Neural cell (in vitro differentiated cells): ENCODE results near the gene KERA. TPM values are rescaled to one million over a fixed set of nuclear protein-coding genes. Genes with fewer than 3 reads are reported as not detected.

Experiments
- H2AFZ ChIP-seq: fragments of 200-600, 300-800 bp; sonication (generic), shearing (Covaris generic); 2 replicates; pipeline ENCODE4 v1.6.0; 2014; ENCODE audit warnings: low read depth, mild to moderate bottlenecking, antibody characterized with exemption, low read length, moderate library complexity
- H3F3A ChIP-seq: fragments of 200-600 bp; shearing (Covaris generic); 2 replicates; pipeline ENCODE4 v1.6.1; 2016; ENCODE audit warnings: mild to moderate bottlenecking, moderate library complexity, mixed read lengths, antibody characterized with exemption, low read length; ENCODE audit not compliant: insufficient read depth, poor library complexity, severe bottlenecking
- H3K27ac ChIP-seq: fragments of 200-600, 300-800 bp; sonication (generic), shearing (Covaris generic); 2 replicates; pipeline ENCODE4 v1.5.1; 2014; ENCODE audit warnings: mild to moderate bottlenecking, low read length, moderate library complexity
- H3K27me3 ChIP-seq: fragments of 300-800, 200-600 bp; sonication (generic), shearing (Covaris generic); 2 replicates; pipeline ENCODE4 v1.6.0; 2014; ENCODE audit warnings: mild to moderate bottlenecking, low read depth, low read length, moderate library complexity; ENCODE audit not compliant: insufficient read depth
- H3K36me3 ChIP-seq: fragments of 300-800, 200-600 bp; sonication (generic), shearing (Covaris generic); 2 replicates; pipeline ENCODE4 v1.5.1; 2014; ENCODE audit warnings: mild to moderate bottlenecking, antibody characterized with exemption, low read length, moderate library complexity; ENCODE audit not compliant: insufficient read depth
- H3K4me2 ChIP-seq: fragments of 300-800, 200-600 bp; sonication (generic), shearing (Covaris generic); 2 replicates; pipeline ENCODE4 v1.6.0; 2014; ENCODE audit warnings: mild to moderate bottlenecking, low read length
- H3K4me3 ChIP-seq: fragments of 300-800, 200-600 bp; sonication (generic), shearing (Covaris generic); 2 replicates; pipeline ENCODE4 v1.5.1; 2014; ENCODE audit warnings: mild to moderate bottlenecking, low read length, moderate library complexity
- H3K79me2 ChIP-seq: fragments of 200-600 bp; shearing (Covaris generic); replicated peaks from 2 replicates; pipeline ENCODE4 v1.6.0; 2014; ENCODE audit warnings: mild to moderate bottlenecking, low read length, moderate library complexity; ENCODE audit not compliant: insufficient read depth
- H3K9ac ChIP-seq: fragments of 300-800, 200-600 bp; sonication (generic), shearing (Covaris generic); 2 replicates; pipeline ENCODE4 v1.6.1; 2016; ENCODE audit warnings: mild to moderate bottlenecking, low read length, mixed read lengths
- H3K9me2 ChIP-seq: fragments of 200-600 bp; shearing (Covaris generic); 2 replicates; pipeline ENCODE4 v1.6.1; 2016; ENCODE audit warnings: mild to moderate bottlenecking, low read length, mixed read lengths; ENCODE audit not compliant: insufficient read depth
- H3K9me3 ChIP-seq: fragments of 200-600, 300-800 bp; sonication (generic), shearing (Covaris generic); 2 replicates; pipeline ENCODE4 v1.6.1; 2016; ENCODE audit warnings: mild to moderate bottlenecking, mixed run types, low read length, moderate library complexity, mixed read lengths
- H4K20me1 ChIP-seq: fragments of 200-600 bp; shearing (Covaris generic); 2 replicates; pipeline ENCODE4 v1.6.1; 2016; ENCODE audit warnings: mild to moderate bottlenecking, mixed run types; ENCODE audit not compliant: insufficient read depth
- CTCF ChIP-seq: fragments of 450-650 bp; IDR thresholded peaks from 2 replicates; pipeline ENCODE4 v1.5.1; 2014; ENCODE audit warnings: antibody characterized with exemption, mild to moderate bottlenecking, moderate library complexity; ENCODE audit not compliant: poor library complexity, severe bottlenecking
- EP300 ChIP-seq: fragments of 450-650 bp; conservative IDR thresholded peaks from 2 replicates; pipeline ENCODE4 v1.6.1; 2014; ENCODE audit warnings: antibody characterized with exemption, mild to moderate bottlenecking, moderate library complexity; ENCODE audit not compliant: poor library complexity, severe bottlenecking
- EZH2 ChIP-seq: fragments of 200-600, 300-800 bp; shearing (Covaris generic), sonication (generic); IDR thresholded peaks from 2 replicates; pipeline ENCODE4 v1.6.1; 2014; ENCODE audit warnings: antibody characterized with exemption, low read length, borderline replicate concordance, mild to moderate bottlenecking; ENCODE audit not compliant: insufficient read depth, poor library complexity, severe bottlenecking
- MXI1 ChIP-seq: fragments of 450-650 bp; conservative IDR thresholded peaks from 2 replicates; pipeline ENCODE4 v1.6.1; 2014; ENCODE audit warnings: antibody characterized with exemption, mild to moderate bottlenecking; ENCODE audit not compliant: poor library complexity, severe bottlenecking
- POLR2AphosphoS5 ChIP-seq: IDR thresholded peaks from 2 replicates; pipeline ENCODE4 v1.6.1; 2012
- RAD21 ChIP-seq: fragments of 450-650 bp; conservative IDR thresholded peaks from 2 replicates; pipeline ENCODE4 v1.6.1; 2014; ENCODE audit warnings: antibody characterized with exemption, mild to moderate bottlenecking, moderate library complexity
- REST ChIP-seq: IDR thresholded peaks from 2 replicates; pipeline ENCODE4 v1.6.1; 2012; ENCODE audit warnings: borderline replicate concordance
- SMC3 ChIP-seq: fragments of 450-650 bp; conservative IDR thresholded peaks from 2 replicates; pipeline ENCODE4 v1.6.1; 2014; ENCODE audit warnings: antibody characterized with exemption, mild to moderate bottlenecking, moderate library complexity; ENCODE audit not compliant: poor library complexity
- TAF1 ChIP-seq: IDR thresholded peaks from 2 replicates; pipeline ENCODE4 v1.6.1; 2012; ENCODE audit warnings: low read depth
- polyA plus RNA-seq: library from polyadenylated mRNA; depleted of rRNA; stranded (reverse); fragments of >200 nt; gene quantifications from 2 replicates; pipeline ENCODE4 v1.2.3, GENCODE V29; 2014

The KERA gene
- polyA plus RNA-seq, 1 donor from 2014 or later: not detected

- Histone ChIP-seq H3K9ac (no peak overlapping the region), H3K27me3 (no peaks in the 10 kb centered on the region), H3K36me3 (no peaks in the 10 kb centered on the region), H3K79me2 (no peaks in the 10 kb centered on the region), H4K20me1 (no peaks in the 10 kb centered on the region), H3K9me3 (no peaks in the 10 kb centered on the region), H3K4me3 (no peak overlapping the region), H3K27ac (no peak overlapping the region), H3K4me2 (no peak overlapping the region), H3F3A (no peaks in the 10 kb centered on the region), H3K9me2 (no peaks in the 10 kb centered on the region), H2AFZ (no peak overlapping the region)
- TF ChIP-seq SMC3 (no peak), POLR2AphosphoS5 (no peak)
These were observed 1.3 kb downstream of the KERA start for GRCh38 chr12:91056488-91056887.

- H3K9ac ChIP-seq: no peak overlapping the region
- H4K20me1 ChIP-seq: no peaks in the 10 kb centered on the region
- no peaks in the 10 kb centered on the region for H3K9me2 ChIP-seq
- no peak overlapping the region for H3K27ac ChIP-seq
- no peak for TF ChIP-seq RAD21
- no peak for TF ChIP-seq EP300
- no peak for TF ChIP-seq REST
- no peak for TF ChIP-seq CTCF
- H2AFZ ChIP-seq: no peak overlapping the region
- H3K4me2 ChIP-seq: no peak overlapping the region
- H3K79me2 ChIP-seq: no peaks in the 10 kb centered on the region
- H3K4me3 ChIP-seq: no peak overlapping the region
- no peaks in the 10 kb centered on the region for H3F3A ChIP-seq
- H3K36me3 ChIP-seq: no peaks in the 10 kb centered on the region
- no peaks in the 10 kb centered on the region for H3K27me3 ChIP-seq
- no peaks in the 10 kb centered on the region for H3K9me3 ChIP-seq
These were observed 1.8 kb downstream of the KERA start for GRCh38 chr12:91055976-91056375.

GRCh38 chr12:91053951-91054715, 3.7 kb downstream of the KERA start:
- Histone ChIP-seq H3K9me3 (no peaks in the 10 kb centered on the region), H4K20me1 (no peaks in the 10 kb centered on the region), H3K9me2 (no peaks in the 10 kb centered on the region), H3F3A (no peaks in the 10 kb centered on the region), H2AFZ (no peak overlapping the region), H3K27me3 (no peaks in the 10 kb centered on the region), H3K4me3 (no peak overlapping the region), H3K9ac (no peak overlapping the region), H3K36me3 (no peaks in the 10 kb centered on the region), H3K4me2 (no peak overlapping the region), H3K79me2 (no peaks in the 10 kb centered on the region), H3K27ac (no peak overlapping the region)
- no peak for TF ChIP-seq POLR2AphosphoS5
- TF ChIP-seq EP300: no peak
- no peak for TF ChIP-seq CTCF
- TF ChIP-seq REST: no peak
- no peak for TF ChIP-seq SMC3
- no peak for TF ChIP-seq TAF1
- TF ChIP-seq EZH2: no peak
- no peak for TF ChIP-seq MXI1
- TF ChIP-seq RAD21: no peak
